Measurements from ENCODE around the gene PRKAG2.
A peak's percentile ranks its signal among the peaks of the same experiment; 100 is the strongest.

GRCh38 chr7:151518105-151518946, 358.6 kb downstream of the PRKAG2 start:
- TF ChIP-seq CTCF (IDR thresholded peaks at IDR 0.05) (no peak), POLR2A (IDR thresholded peaks at IDR 0.05) (no peak), EP300 (IDR thresholded peaks at IDR 0.05) (no peak), POLR2AphosphoS5 (IDR thresholded peaks at IDR 0.05) (peak in 1 of 3 donors; percentile 36)
